IMR-90 (cell line): Measurements from ENCODE around the gene TMC8. TPM values are rescaled to one million over a fixed set of nuclear protein-coding genes. Genes with fewer than 3 reads are reported as not detected.

Experiments
- ATAC-seq: fragments of 200-7000 bp; cut with Tn5 transposase; 2 replicates; pipeline ENCODE4 v1.9.1; 2020; ENCODE audit warnings: low read depth, mild to moderate bottlenecking, moderate library complexity
- BruUV-seq: library from RNA; stranded (reverse); fragments of 400-500 nt; replicated peaks from 2 replicates; lab custom pipeline; 2021; lab: Mats Ljungman, UMichigan
- CTCF ChIA-PET: fragments of 300-600 bp; formaldehyde crosslinking; extraction: SDS; loops from one replicate; lab custom pipeline; 2021; ENCODE audit warnings: antibody characterized with exemption; lab: Yijun Ruan, JAX
- POLR2A ChIA-PET: fragments of 300-600 bp; sonication (Branson Sonifier 250); formaldehyde crosslinking; loops from one replicate; lab custom pipeline; 2022; ENCODE audit warnings: antibody characterized with exemption; ENCODE audit not compliant: unreplicated experiment; lab: Charles Lee
- DNase-seq: peaks from one replicate; pipeline ENCODE4 v3.0.0; 2013
- H2AFZ ChIP-seq: replicated peaks from 2 replicates; pipeline ENCODE3; 2013; ENCODE audit warnings: low read length, mild to moderate bottlenecking; ENCODE audit not compliant: poor library complexity
- H2AK5ac ChIP-seq: 2 replicates; pipeline ENCODE4 v1.6.1; 2013; ENCODE audit warnings: low read depth, low read length, inconsistent platforms
- H2AK9ac ChIP-seq: replicated peaks from 2 replicates; pipeline ENCODE3; 2013; ENCODE audit warnings: mild to moderate bottlenecking, low read depth, low read length, moderate library complexity; ENCODE audit not compliant: poor library complexity
- H2BK120ac ChIP-seq: 2 replicates; pipeline ENCODE4 v1.6.1; 2013; ENCODE audit warnings: low read depth, low read length, inconsistent platforms
- H2BK15ac ChIP-seq: 3 replicates; pipeline ENCODE4 v1.6.1; 2013; ENCODE audit warnings: low read depth, low read length, inconsistent platforms
- H2BK20ac ChIP-seq: 2 replicates; pipeline ENCODE4 v1.6.1; 2013; ENCODE audit warnings: low read depth, mild to moderate bottlenecking, inconsistent platforms, low read length, moderate library complexity
- H2BK5ac ChIP-seq: 2 replicates; pipeline ENCODE4 v1.6.1; 2013; ENCODE audit warnings: mild to moderate bottlenecking, low read depth, low read length, inconsistent platforms; ENCODE audit not compliant: poor library complexity, severe bottlenecking
- H3K14ac ChIP-seq: replicated peaks from 2 replicates; pipeline ENCODE4 v1.6.1; 2013; ENCODE audit warnings: low read depth, low read length, inconsistent platforms
- H3K18ac ChIP-seq: 2 replicates; pipeline ENCODE4 v1.6.1; 2013; ENCODE audit warnings: low read depth, low read length, control low read depth
- H3K23ac ChIP-seq: 2 replicates; pipeline ENCODE4 v1.6.1; 2013; ENCODE audit warnings: low read depth, low read length, inconsistent platforms
- H3K27ac ChIP-seq: 2 replicates; pipeline ENCODE4 v1.5.1; 2013; ENCODE audit warnings: mild to moderate bottlenecking, control low read depth, low read length; ENCODE audit not compliant: insufficient read depth
- H3K27me3 ChIP-seq: 2 replicates; pipeline ENCODE4 v1.6.1; 2013; ENCODE audit warnings: low read length; ENCODE audit not compliant: control insufficient read depth, insufficient read depth
- H3K36me3 ChIP-seq: 2 replicates; pipeline ENCODE4 v1.6.1; 2013; ENCODE audit warnings: low read length, mixed read lengths; ENCODE audit not compliant: control insufficient read depth, insufficient read depth
- H3K4ac ChIP-seq: 2 replicates; pipeline ENCODE4 v1.6.1; 2013; ENCODE audit warnings: low read depth, low read length, inconsistent platforms
- H3K4me1 ChIP-seq: 2 replicates; pipeline ENCODE4 v1.6.1; 2013; ENCODE audit warnings: low read length, mixed read lengths; ENCODE audit not compliant: control insufficient read depth, insufficient read depth
- H3K4me2 ChIP-seq: 2 replicates; pipeline ENCODE4 v1.6.1; 2013; ENCODE audit warnings: low read depth, mild to moderate bottlenecking, control low read depth, low read length, moderate library complexity
- H3K4me3 ChIP-seq: 2 replicates; pipeline ENCODE4 v1.5.1; 2013; ENCODE audit warnings: low read depth, mild to moderate bottlenecking, control low read depth, low read length, moderate library complexity; ENCODE audit not compliant: insufficient read depth
- H3K56ac ChIP-seq: 2 replicates; pipeline ENCODE4 v1.6.1; 2013; ENCODE audit warnings: low read length, inconsistent platforms; ENCODE audit not compliant: insufficient read depth; ENCODE audit errors: extremely low read depth
- H3K79me1 ChIP-seq, 2 experiments: 2 replicates each; pipeline ENCODE4 v1.6.1; 2013; ENCODE audit warnings: low read length in 2 of 2, inconsistent platforms in 1 of 2, low read depth in 1 of 2
- H3K9ac ChIP-seq: 2 replicates; pipeline ENCODE4 v1.6.1; 2013; ENCODE audit warnings: low read depth, low read length, control low read depth
- H3K9me1 ChIP-seq: 2 replicates; pipeline ENCODE4 v1.6.1; 2013; ENCODE audit warnings: low read length, inconsistent platforms; ENCODE audit not compliant: insufficient read depth
- H3K9me3 ChIP-seq: 2 replicates; pipeline ENCODE4 v1.6.1; 2013; ENCODE audit warnings: low read length; ENCODE audit not compliant: control insufficient read depth, insufficient read depth
- H4K20me1 ChIP-seq: 2 replicates; pipeline ENCODE4 v1.6.1; 2013; ENCODE audit warnings: low read length, inconsistent platforms; ENCODE audit not compliant: insufficient read depth
- H4K5ac ChIP-seq: 2 replicates; pipeline ENCODE4 v1.6.1; 2013; ENCODE audit warnings: mild to moderate bottlenecking, low read depth, low read length, control low read depth
- H4K8ac ChIP-seq, 2 experiments: 2 replicates each; pipeline ENCODE4 v1.6.1; 2013; ENCODE audit warnings: low read depth in 2 of 2, low read length in 2 of 2, control low read depth in 1 of 2, inconsistent platforms in 1 of 2
- H4K91ac ChIP-seq: 2 replicates; pipeline ENCODE4 v1.6.1; 2013; ENCODE audit warnings: low read depth, low read length, inconsistent platforms; ENCODE audit not compliant: insufficient read depth
- BHLHE40 ChIP-seq: fragments of 150-350 bp; IDR thresholded peaks from 2 replicates; pipeline ENCODE4 v1.6.1; 2016; ENCODE audit warnings: mild to moderate bottlenecking, low read depth, low read length
- CEBPB ChIP-seq: IDR thresholded peaks from 2 replicates; pipeline ENCODE4 v1.6.1; 2012; ENCODE audit warnings: low read depth, low read length, improper control_type of control experiment
- CHD1 ChIP-seq: IDR thresholded peaks from 2 replicates; pipeline ENCODE4 v1.6.1; 2012; ENCODE audit warnings: low read depth, low read length, improper control_type of control experiment
- CTCF ChIP-seq: conservative IDR thresholded peaks from 2 replicates; pipeline ENCODE4 v1.5.1; 2012; ENCODE audit warnings: mild to moderate bottlenecking, low read depth, low read length, improper control_type of control experiment
- ELK1 ChIP-seq: fragments of 150-350 bp; IDR thresholded peaks from 2 replicates; pipeline ENCODE4 v1.6.1; 2016; ENCODE audit warnings: low read depth, mild to moderate bottlenecking, low read length, moderate library complexity, borderline replicate concordance
- FOS ChIP-seq: fragments of 150-350 bp; IDR thresholded peaks from 2 replicates; pipeline ENCODE4 v1.6.1; 2016; ENCODE audit warnings: low read depth, low read length
- MAFK ChIP-seq: IDR thresholded peaks from 2 replicates; pipeline ENCODE4 v1.6.1; 2012; ENCODE audit warnings: low read depth, low read length, improper control_type of control experiment
- MAZ ChIP-seq: IDR thresholded peaks from 2 replicates; pipeline ENCODE4 v1.6.1; 2012; ENCODE audit warnings: low read depth, mild to moderate bottlenecking, low read length, improper control_type of control experiment, moderate library complexity, borderline replicate concordance
- MXI1 ChIP-seq: IDR thresholded peaks from 2 replicates; pipeline ENCODE4 v1.6.1; 2012; ENCODE audit warnings: low read depth, mild to moderate bottlenecking, low read length, moderate library complexity, borderline replicate concordance
- NFE2L2 ChIP-seq: fragments of 150-350 bp; IDR thresholded peaks from 2 replicates; pipeline ENCODE4 v1.6.1; 2016; ENCODE audit warnings: low read depth, mild to moderate bottlenecking, low read length
- POLR2A ChIP-seq: IDR thresholded peaks from 2 replicates; pipeline ENCODE4 v1.6.1; 2012; ENCODE audit warnings: mild to moderate bottlenecking, low read depth, low read length
- RAD21 ChIP-seq: IDR thresholded peaks from 2 replicates; pipeline ENCODE4 v1.6.1; 2012; ENCODE audit warnings: low read length, improper control_type of control experiment
- RCOR1 ChIP-seq: IDR thresholded peaks from 2 replicates; pipeline ENCODE4 v1.6.1; 2012; ENCODE audit warnings: mild to moderate bottlenecking, low read length, improper control_type of control experiment; ENCODE audit not compliant: insufficient replicate concordance
- RFX5 ChIP-seq: IDR thresholded peaks from 2 replicates; pipeline ENCODE4 v1.8.0; 2012; ENCODE audit warnings: low read depth, mild to moderate bottlenecking, low read length, moderate library complexity
- SMC3 ChIP-seq: fragments of 150-350 bp; IDR thresholded peaks from 2 replicates; pipeline ENCODE4 v1.6.1; 2016; ENCODE audit warnings: low read depth, mild to moderate bottlenecking, antibody characterized with exemption, low read length, moderate library complexity
- USF2 ChIP-seq: fragments of 150-350 bp; IDR thresholded peaks from 2 replicates; pipeline ENCODE4 v1.6.1; 2017; ENCODE audit warnings: mild to moderate bottlenecking, antibody characterized with exemption, low read length, low read depth
- WGBS, 2 experiments: methylation state at CpG; one replicate each; pipeline versions ENCODE4 v1.1.5 to v1.1.7; 2013; ENCODE audit warnings: missing lambda C conversion rate in 2 of 2; ENCODE audit not compliant: insufficient read length in 1 of 2; ENCODE audit errors: extremely low coverage in 2 of 2; 5-methylcytosine and 5-hydroxymethylcytosine counted together
- dilution Hi-C: fragments of 300-500 bp; cut with HindIII; formaldehyde crosslinking; loops from one replicate; pipeline ENCODE4 v1.14.3; 2018; ENCODE audit warnings: low sequenced_read_pairs; ENCODE audit not compliant: unreplicated experiment
- in situ Hi-C: fragments of 300-500 bp; cut with MboI; formaldehyde crosslinking; loops from 3 replicates; pipeline ENCODE4 v1.14.3; 2019; ENCODE audit warnings: low sequenced_read_pairs, inconsistent platforms, mixed read lengths
- intact Hi-C: fragments of 100-400 bp; cut with micrococcal nuclease; formaldehyde crosslinking; loops from 2 replicates; pipeline ENCODE4 v1.10.0; 2022
- polyA plus RNA-seq, 3 experiments: library from polyadenylated mRNA; depleted of rRNA; stranded (reverse); fragments of >200 nt; gene quantifications; 2 replicates each; pipeline ENCODE4 v1.2.3, GENCODE V29; 2012; ENCODE audit warnings: low replicate concordance in 1 of 3
- total RNA-seq: library from RNA; depleted of rRNA; stranded (reverse); fragments of >200 nt; gene quantifications from 2 replicates; pipeline ENCODE4 v1.2.3, GENCODE V29; 2012

The TMC8 gene
- total and polyA plus RNA-seq, 2 of the 4 experiments (the other 2 are of a cell fraction) = not detected

DNA sequence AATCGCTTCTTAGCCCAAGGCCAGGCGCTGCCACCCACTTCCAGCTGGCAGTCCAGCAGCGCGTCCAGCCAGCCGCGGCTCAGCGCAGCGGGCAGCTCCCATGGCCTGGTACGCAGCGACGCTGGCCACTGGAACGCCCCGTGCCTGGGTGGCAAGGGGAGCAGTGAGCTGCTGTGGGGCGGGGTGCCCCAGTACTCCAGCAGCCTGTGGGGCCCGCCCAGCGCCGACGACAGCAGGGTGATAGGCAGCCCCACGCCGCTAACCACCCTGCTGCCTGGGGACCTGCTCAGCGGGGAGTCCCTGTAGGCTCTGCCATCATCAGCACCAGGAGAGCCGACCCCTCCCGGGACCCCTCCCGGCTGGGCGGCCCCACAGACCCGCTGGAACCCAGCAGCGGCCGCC, 26.0 kb upstream of the TMC8 start:
- no peak overlapping the region for H3K23ac ChIP-seq
- in situ Hi-C loops = no loop called here
- ATAC-seq = no peak
- no peak overlapping the region for H3K4ac ChIP-seq
- no peak overlapping the region for H2BK15ac ChIP-seq
- H2AK5ac ChIP-seq = no peak overlapping the region
- H3K79me1 ChIP-seq = no peaks in the 10 kb centered on the region
- no peak overlapping the region for H3K14ac ChIP-seq
- intact Hi-C loops = no loop called here
- no peak overlapping the region for H2BK120ac ChIP-seq
- no peak overlapping the region for H2BK5ac ChIP-seq
- H4K8ac ChIP-seq = no peak overlapping the region
- no TSS peak for BruUV-seq
- H3K4me2 ChIP-seq = no peak overlapping the region
- dilution Hi-C loops = no loop called here
- no peaks in the 10 kb centered on the region for H3K27me3 ChIP-seq
- no peak overlapping the region for H2BK20ac ChIP-seq
- H3K9me1 ChIP-seq = peaks cover 3% of the 10 kb centered on the region; the same call in 1 of the 2 replicates
- no peaks in the 10 kb centered on the region for H4K20me1 ChIP-seq
- H2AK9ac ChIP-seq = no peak overlapping the region
- H3K56ac ChIP-seq = no peak overlapping the region
- H2AFZ ChIP-seq = no peak overlapping the region
- no peak overlapping the region for H3K4me3 ChIP-seq
- no peak overlapping the region for H3K9ac ChIP-seq
- POLR2A ChIA-PET = no interaction called here
- no peak overlapping the region for H4K91ac ChIP-seq
- DNase-seq = no peak
- no peak overlapping the region for H4K5ac ChIP-seq
- CTCF ChIA-PET = no interaction called here
- WGBS, 2 experiments = 100% methylated on average over 1 of the region's 28 CpGs; no CpG with 5 or more reads in 1 of the 2 experiments
- no peaks in the 10 kb centered on the region; the same call in 1 of the 2 replicates for H3K4me1 ChIP-seq
- peaks cover 26% of the 10 kb centered on the region for H3K36me3 ChIP-seq
- H3K9me3 ChIP-seq = no peaks in the 10 kb centered on the region
- TF ChIP-seq ELK1 (no peak), FOS (no peak), RFX5 (no peak), BHLHE40 (no peak), POLR2A (no peak), NFE2L2 (no peak), MAFK (no peak), CHD1 (no peak), CTCF (no peak), USF2 (no peak), SMC3 (no peak), RAD21 (no peak), MXI1 (no peak), MAZ (no peak), RCOR1 (no peak), CEBPB (no peak)
- no peak overlapping the region for H3K27ac ChIP-seq
- no peak overlapping the region for H3K18ac ChIP-seq
